Loucy (cell line): Measurements from ENCODE around the gene ACTR10.

Experiments used
- H2AFZ ChIP-seq: fragments of 200-600 bp; sonication (generic); 2 replicates; pipeline ENCODE4 v1.6.0; 2016; ENCODE audit warnings: antibody characterized with exemption, mild to moderate bottlenecking, low read length, moderate library complexity
- H3F3A ChIP-seq: fragments of 200-600 bp; 2 replicates; pipeline ENCODE4 v1.6.0; 2016; ENCODE audit warnings: antibody characterized with exemption, low read depth, mild to moderate bottlenecking
- H3K27me3 ChIP-seq: fragments of 200-600 bp; sonication (generic); 2 replicates; pipeline ENCODE4 v1.6.1; 2014; ENCODE audit warnings: low read length, mild to moderate bottlenecking; ENCODE audit not compliant: insufficient read depth, poor library complexity, severe bottlenecking
- H3K36me3 ChIP-seq: fragments of 200-600 bp; sonication (generic); 2 replicates; pipeline ENCODE4 v1.6.1; 2016; ENCODE audit warnings: low read length; ENCODE audit not compliant: insufficient read depth
- H3K4me1 ChIP-seq: fragments of 200-600 bp; sonication (generic); 2 replicates; pipeline ENCODE4 v1.5.1; 2014; ENCODE audit warnings: low read length, mild to moderate bottlenecking; ENCODE audit not compliant: insufficient read depth, poor library complexity, severe bottlenecking
- H3K4me2 ChIP-seq: fragments of 200-600 bp; sonication (generic); 2 replicates; pipeline ENCODE4 v1.6.0; 2014; ENCODE audit warnings: antibody characterized with exemption, low read length, low read depth, mild to moderate bottlenecking; ENCODE audit not compliant: poor library complexity, severe bottlenecking
- H3K4me3 ChIP-seq: fragments of 200-600 bp; sonication (generic); 2 replicates; pipeline ENCODE4 v1.5.1; 2014; ENCODE audit warnings: low read length, mild to moderate bottlenecking, mixed read lengths; ENCODE audit not compliant: poor library complexity, severe bottlenecking
- H3K79me2 ChIP-seq: fragments of 200-600 bp; sonication (generic); 2 replicates; pipeline ENCODE4 v1.6.1; 2014; ENCODE audit warnings: low read length; ENCODE audit not compliant: insufficient read depth
- H3K9ac ChIP-seq: fragments of 200-600 bp; sonication (generic); 2 replicates; pipeline ENCODE4 v1.6.0; 2014; ENCODE audit warnings: mild to moderate bottlenecking, low read depth, low read length, moderate library complexity; ENCODE audit not compliant: poor library complexity, severe bottlenecking
- H3K9me2 ChIP-seq: fragments of 200-600 bp; sonication (generic); replicated peaks from 2 replicates; pipeline ENCODE4 v1.6.1; 2016; ENCODE audit warnings: low read depth, low read length, mixed read lengths
- H3K9me3 ChIP-seq: fragments of 200-600 bp; sonication (generic); 2 replicates; pipeline ENCODE4 v1.6.1; 2014; ENCODE audit warnings: mild to moderate bottlenecking, antibody characterized with exemption, low read length, low read depth; ENCODE audit not compliant: insufficient read depth
- H4K20me1 ChIP-seq: fragments of 200-600 bp; sonication (generic); 2 replicates; pipeline ENCODE4 v1.6.0; 2014; ENCODE audit warnings: antibody characterized with exemption, low read length, mild to moderate bottlenecking; ENCODE audit not compliant: insufficient read depth, poor library complexity, severe bottlenecking
- CTCF ChIP-seq: fragments of 200-600 bp; sonication (generic); conservative IDR thresholded peaks from 2 replicates; pipeline ENCODE4 v1.5.1; 2014; ENCODE audit warnings: mild to moderate bottlenecking, antibody characterized with exemption, low read length
- EZH2phosphoT487 ChIP-seq: fragments of 200-600 bp; IDR thresholded peaks from 2 replicates; pipeline ENCODE4 v1.6.1; 2018; ENCODE audit warnings: antibody characterized with exemption, mild to moderate bottlenecking, moderate library complexity, borderline replicate concordance

ACTR10 gene

GRCh38 chr14:58278177-58278576 lies 78.2 kb downstream of the ACTR10 start:
- Histone ChIP-seq H3K9me3 (no peaks in the 10 kb centered on the region), H3F3A (peaks cover 18% of the 10 kb centered on the region), H3K4me2 (no peak overlapping the region), H2AFZ (no peak overlapping the region), H4K20me1 (peaks cover 84% of the 10 kb centered on the region), H3K9me2 (no peaks in the 10 kb centered on the region), H3K36me3 (peaks cover 52% of the 10 kb centered on the region; the same call in 1 of the 2 replicates), H3K9ac (no peak overlapping the region), H3K79me2 (peaks cover 90% of the 10 kb centered on the region), H3K4me3 (no peak overlapping the region), H3K27me3 (no peaks in the 10 kb centered on the region), H3K4me1 (peaks cover 46% of the 10 kb centered on the region)
- no peak for TF ChIP-seq EZH2phosphoT487
- TF ChIP-seq CTCF = no peak

GRCh38 chr14:58280954-58281787 lies 81.2 kb downstream of the ACTR10 start:
- no peak for TF ChIP-seq CTCF
- no peak for TF ChIP-seq EZH2phosphoT487

GRCh38 chr14:58281969-58282368 lies 82.0 kb downstream of the ACTR10 start:
- Histone ChIP-seq H3K4me1 (peaks cover 17% of the 10 kb centered on the region), H3K79me2 (peaks cover 99% of the 10 kb centered on the region), H2AFZ (no peak overlapping the region), H3K36me3 (peaks cover 68% of the 10 kb centered on the region; the same call in 1 of the 2 replicates), H3K4me3 (no peak overlapping the region), H3K9ac (no peak overlapping the region), H4K20me1 (peaks cover 66% of the 10 kb centered on the region), H3K9me2 (no peaks in the 10 kb centered on the region), H3K4me2 (peak overlapping the region; percentile 41), H3F3A (no peaks in the 10 kb centered on the region; the same call in 1 of the 2 replicates), H3K9me3 (no peaks in the 10 kb centered on the region), H3K27me3 (no peaks in the 10 kb centered on the region)
- TF ChIP-seq EZH2phosphoT487 (no peak), CTCF (no peak)

More at GRCh38 chr14:58280954-58281787, 81.2 kb downstream of the ACTR10 start:
- Histone ChIP-seq H3K79me2 (peaks cover 98% of the 10 kb centered on the region), H2AFZ (no peak overlapping the region), H3K36me3 (peaks cover 68% of the 10 kb centered on the region; the same call in 1 of the 2 replicates), H3K9ac (no peak overlapping the region), H3K4me2 (peak overlapping the region; percentile 41), H3K9me3 (no peaks in the 10 kb centered on the region), H4K20me1 (peaks cover 72% of the 10 kb centered on the region), H3K9me2 (no peaks in the 10 kb centered on the region), H3K4me3 (no peak overlapping the region), H3K4me1 (peaks cover 23% of the 10 kb centered on the region), H3K27me3 (no peaks in the 10 kb centered on the region), H3F3A (no peaks in the 10 kb centered on the region; the same call in 1 of the 2 replicates)
